ENCODE measurements around the gene MAB21L3. TPM values are rescaled to one million over a fixed set of nuclear protein-coding genes. Genes with fewer than 3 reads are reported as not detected.

MAB21L3 gene
- total RNA-seq, 1 donor from 2014 or later, result 0.18 TPM

DNA sequence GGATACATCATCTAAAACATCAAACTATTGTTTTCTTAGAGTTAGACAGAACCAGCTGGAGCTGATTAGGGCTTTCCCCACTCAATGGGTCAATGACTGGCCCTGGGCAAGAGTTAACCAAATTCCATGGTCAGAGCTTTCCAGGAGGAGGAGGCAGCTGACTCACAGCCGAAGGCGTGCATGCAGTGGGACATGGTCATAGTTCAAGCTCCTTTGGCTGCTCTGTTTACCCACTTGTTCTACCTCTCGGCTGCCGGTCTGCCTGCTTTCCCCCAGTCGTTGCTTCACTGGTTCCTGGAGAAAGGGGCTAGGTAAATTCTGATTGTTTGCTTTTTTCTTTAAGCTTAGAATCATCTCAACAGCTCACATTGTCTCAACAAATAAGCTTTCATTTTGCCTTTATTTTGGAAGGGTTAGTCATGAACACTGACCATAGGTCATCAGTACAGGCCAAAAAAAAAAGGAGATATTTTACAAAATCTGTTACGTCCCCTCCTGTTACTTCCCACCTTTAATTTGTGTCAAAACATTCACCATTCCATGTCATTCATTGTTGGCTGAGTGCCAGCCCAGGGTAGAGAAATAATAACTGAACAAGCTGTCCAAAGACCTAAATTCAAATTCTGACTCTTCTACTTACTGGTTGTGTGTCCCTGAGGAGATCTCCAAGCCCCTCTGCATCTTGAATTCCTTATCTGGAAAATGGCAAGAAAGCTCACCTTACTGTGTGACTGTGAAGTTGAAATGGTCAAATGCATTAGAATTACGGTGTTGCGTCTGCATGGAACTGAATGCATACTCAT, 12.0 kb downstream of the MAB21L3 start:
- TF ChIP-seq, protein P1, sequence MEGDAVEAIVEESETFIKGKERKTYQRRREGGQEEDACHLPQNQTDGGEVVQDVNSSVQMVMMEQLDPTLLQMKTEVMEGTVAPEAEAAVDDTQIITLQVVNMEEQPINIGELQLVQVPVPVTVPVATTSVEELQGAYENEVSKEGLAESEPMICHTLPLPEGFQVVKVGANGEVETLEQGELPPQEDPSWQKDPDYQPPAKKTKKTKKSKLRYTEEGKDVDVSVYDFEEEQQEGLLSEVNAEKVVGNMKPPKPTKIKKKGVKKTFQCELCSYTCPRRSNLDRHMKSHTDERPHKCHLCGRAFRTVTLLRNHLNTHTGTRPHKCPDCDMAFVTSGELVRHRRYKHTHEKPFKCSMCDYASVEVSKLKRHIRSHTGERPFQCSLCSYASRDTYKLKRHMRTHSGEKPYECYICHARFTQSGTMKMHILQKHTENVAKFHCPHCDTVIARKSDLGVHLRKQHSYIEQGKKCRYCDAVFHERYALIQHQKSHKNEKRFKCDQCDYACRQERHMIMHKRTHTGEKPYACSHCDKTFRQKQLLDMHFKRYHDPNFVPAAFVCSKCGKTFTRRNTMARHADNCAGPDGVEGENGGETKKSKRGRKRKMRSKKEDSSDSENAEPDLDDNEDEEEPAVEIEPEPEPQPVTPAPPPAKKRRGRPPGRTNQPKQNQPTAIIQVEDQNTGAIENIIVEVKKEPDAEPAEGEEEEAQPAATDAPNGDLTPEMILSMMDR (IDR thresholded peaks at IDR 0.05; ENCODE audit: unreplicated experiment), result no peak
- Mint-ChIP-seq H3K4me1 (ENCODE audit: unreplicated experiment) (no peaks in the 10 kb centered on the region), H3K27me3 (ENCODE audit: unreplicated experiment) (no peaks in the 10 kb centered on the region), H3K4me3 (ENCODE audit: unreplicated experiment) (no peak overlapping the region), H3K36me3 (ENCODE audit: low read depth, unreplicated experiment) (no peaks in the 10 kb centered on the region), H3K27ac (ENCODE audit: unreplicated experiment) (no peak overlapping the region), H3K9me3 (ENCODE audit: unreplicated experiment) (no peaks in the 10 kb centered on the region)
- DNase-seq (ENCODE audit: low spot score), result no peak

DNA sequence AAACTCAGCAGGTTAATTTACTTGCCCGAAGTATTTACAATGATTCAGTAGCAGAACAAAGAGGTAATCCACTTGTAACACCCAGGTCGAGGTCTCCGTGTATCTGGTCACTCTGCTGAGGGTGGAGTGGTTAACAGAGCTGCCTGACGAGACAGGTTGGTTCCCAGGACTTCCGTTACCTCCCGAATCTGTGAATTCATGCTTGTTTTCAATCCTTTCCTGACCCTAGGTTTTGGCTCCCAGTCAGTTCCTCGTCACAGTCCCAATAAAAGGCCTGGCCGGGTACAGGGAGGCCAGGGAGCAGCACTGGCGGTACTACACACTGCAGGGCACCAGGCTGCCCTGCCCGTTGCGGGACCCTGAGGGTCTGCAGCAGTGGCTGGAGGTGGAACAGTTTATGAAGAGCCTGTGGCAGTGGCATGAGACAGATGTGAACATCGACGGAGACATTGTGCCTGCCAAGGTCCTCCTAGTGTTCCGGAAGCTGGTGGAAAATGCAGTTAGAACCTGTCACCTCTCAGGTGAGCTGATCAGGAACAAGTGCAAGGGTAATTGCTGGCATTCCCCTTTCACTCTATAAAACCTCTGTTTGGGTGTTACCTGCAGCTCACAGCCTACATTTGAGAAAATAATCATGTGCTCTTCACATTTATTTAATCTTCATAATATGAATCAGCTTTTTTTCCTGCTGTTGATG, 12.8 kb downstream of the MAB21L3 start:
- H3K4me1 Mint-ChIP-seq (ENCODE audit: unreplicated experiment), result no peaks in the 10 kb centered on the region
- TF ChIP-seq, protein P1 (IDR thresholded peaks at IDR 0.05; ENCODE audit: unreplicated experiment), result no peak
- H3K9me3 Mint-ChIP-seq (ENCODE audit: unreplicated experiment), result no peaks in the 10 kb centered on the region
- DNase-seq (ENCODE audit: low spot score), result no peak
- H3K4me3 Mint-ChIP-seq (ENCODE audit: unreplicated experiment), result no peak overlapping the region
- no peaks in the 10 kb centered on the region for H3K27me3 Mint-ChIP-seq (ENCODE audit: unreplicated experiment)
- no peak overlapping the region for H3K27ac Mint-ChIP-seq (ENCODE audit: unreplicated experiment)
- no peaks in the 10 kb centered on the region for H3K36me3 Mint-ChIP-seq (ENCODE audit: low read depth, unreplicated experiment)

DNA sequence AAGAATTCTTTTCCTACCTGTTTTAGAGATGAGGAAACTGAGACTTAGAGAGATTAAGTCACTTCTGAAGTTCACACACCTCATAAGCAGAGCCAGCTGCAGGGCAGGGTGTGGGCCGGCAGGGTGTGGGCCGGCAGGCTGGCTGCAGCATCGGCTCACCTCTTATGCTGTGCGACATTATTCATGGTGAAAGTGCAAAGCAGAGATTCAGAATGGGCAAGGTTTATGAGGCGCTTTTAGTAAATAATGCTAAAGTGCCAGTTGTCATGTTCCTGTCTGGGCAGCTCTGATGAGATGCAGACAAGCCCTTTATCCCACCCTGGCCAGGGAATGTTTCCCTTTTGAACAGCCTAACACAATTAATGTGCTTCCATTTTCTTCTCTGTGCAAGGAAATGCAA, 14.6 kb downstream of the MAB21L3 start:
- Mint-ChIP-seq H3K9me3 (ENCODE audit: unreplicated experiment) (no peaks in the 10 kb centered on the region), H3K4me3 (ENCODE audit: unreplicated experiment) (no peak overlapping the region), H3K36me3 (ENCODE audit: low read depth, unreplicated experiment) (no peaks in the 10 kb centered on the region), H3K27ac (ENCODE audit: unreplicated experiment) (no peak overlapping the region), H3K4me1 (ENCODE audit: unreplicated experiment) (no peaks in the 10 kb centered on the region), H3K27me3 (ENCODE audit: unreplicated experiment) (no peaks in the 10 kb centered on the region)
- DNase-seq (ENCODE audit: low spot score), result no peak
- TF ChIP-seq, protein P1 (IDR thresholded peaks at IDR 0.05; ENCODE audit: unreplicated experiment), result no peak

DNA sequence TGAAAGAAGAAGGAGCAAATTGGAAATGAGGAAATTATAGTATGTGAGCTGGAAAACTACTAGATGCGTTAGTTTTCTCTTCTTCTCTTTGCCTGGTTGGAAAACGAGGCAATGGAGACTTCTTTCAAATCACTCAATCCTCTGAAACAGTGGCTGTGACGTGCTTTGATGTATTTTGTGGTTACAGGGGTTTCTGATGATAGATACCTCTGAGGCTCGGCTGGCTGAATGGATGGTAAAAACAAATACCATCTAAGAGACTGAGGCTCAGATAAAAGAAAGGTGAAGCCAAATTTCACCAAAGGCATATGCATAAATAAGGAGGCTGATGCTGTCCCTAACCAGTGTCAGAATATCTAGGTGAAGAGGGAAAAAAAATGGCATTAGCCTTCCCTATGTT, 15.1 kb downstream of the MAB21L3 start:
- Mint-ChIP-seq H3K36me3 (ENCODE audit: low read depth, unreplicated experiment) (no peaks in the 10 kb centered on the region), H3K27me3 (ENCODE audit: unreplicated experiment) (no peaks in the 10 kb centered on the region), H3K27ac (ENCODE audit: unreplicated experiment) (no peak overlapping the region), H3K4me3 (ENCODE audit: unreplicated experiment) (no peak overlapping the region), H3K9me3 (ENCODE audit: unreplicated experiment) (no peaks in the 10 kb centered on the region), H3K4me1 (ENCODE audit: unreplicated experiment) (no peaks in the 10 kb centered on the region)
- DNase-seq (ENCODE audit: low spot score), result no peak
- TF ChIP-seq, protein P1 (IDR thresholded peaks at IDR 0.05; ENCODE audit: unreplicated experiment), result no peak

Data from endothelial cell (in vitro differentiated cells).